ENCODE measurements around the gene LRRC32. TPM values are rescaled to one million over a fixed set of nuclear protein-coding genes. Genes with fewer than 3 reads are reported as not detected.
"Not testable (repeated sequence)": the region's sequence is repeated elsewhere in the genome, so short reads cannot be mapped to it uniquely, and the experiment has no call there.

LRRC32 gene
- total RNA-seq, 1 experiment from 2014 or later: not detected

GRCh38 chr11:76629853-76630599, 40.5 kb downstream of the LRRC32 start:
- DNase-seq (ENCODE audit: low read depth): no peak

- no peak for DNase-seq (ENCODE audit: low read depth)
These were observed 41.3 kb downstream of the LRRC32 start for GRCh38 chr11:76629116-76629852.

GRCh38 chr11:76628408-76628947, 42.1 kb downstream of the LRRC32 start:
- no peak for DNase-seq (ENCODE audit: low read depth)

- DNase-seq (ENCODE audit: low read depth): no peak
These were observed 42.9 kb downstream of the LRRC32 start for GRCh38 chr11:76627606-76628005.

GRCh38 chr11:76626921-76627401, 43.6 kb downstream of the LRRC32 start:
- peak; percentile 92 for DNase-seq (ENCODE audit: low read depth)

GRCh38 chr11:76626266-76626665, 44.3 kb downstream of the LRRC32 start:
- no peak for DNase-seq (ENCODE audit: low read depth)

- DNase-seq (ENCODE audit: low read depth): no peak
These were observed 44.9 kb downstream of the LRRC32 start for GRCh38 chr11:76625472-76626186.

- no peak for DNase-seq (ENCODE audit: low read depth)
These were observed 45.8 kb downstream of the LRRC32 start for GRCh38 chr11:76624500-76625379.

GRCh38 chr11:76623884-76624419, 46.6 kb downstream of the LRRC32 start:
- DNase-seq (ENCODE audit: low read depth): no peak

GRCh38 chr11:76623171-76623883, 47.2 kb downstream of the LRRC32 start:
- DNase-seq (ENCODE audit: low read depth): peak; percentile 41

- DNase-seq (ENCODE audit: low read depth): no peak
These were observed 48.0 kb downstream of the LRRC32 start for GRCh38 chr11:76622493-76623094.

- DNase-seq (ENCODE audit: low read depth): no peak
These were observed 48.7 kb downstream of the LRRC32 start for GRCh38 chr11:76621868-76622267.

GRCh38 chr11:76621466-76621865, 49.1 kb downstream of the LRRC32 start:
- DNase-seq (ENCODE audit: low read depth): no peak

- DNase-seq (ENCODE audit: low read depth): peak; percentile 71
These were observed 50.1 kb downstream of the LRRC32 start for GRCh38 chr11:76620489-76620888.

GRCh38 chr11:76619801-76620200, 50.7 kb downstream of the LRRC32 start:
- DNase-seq (ENCODE audit: low read depth): not testable (repeated sequence)

GRCh38 chr11:76617553-76618265, 52.8 kb downstream of the LRRC32 start:
- DNase-seq (ENCODE audit: low read depth): no peak

GRCh38 chr11:76616676-76617552, 53.6 kb downstream of the LRRC32 start:
- DNase-seq (ENCODE audit: low read depth): no peak

GRCh38 chr11:76615950-76616349, 54.6 kb downstream of the LRRC32 start:
- DNase-seq (ENCODE audit: low read depth): peak; percentile 52

Measured in M059J (cell line).